ENCODE measurements around the gene DHRS2. TPM values are rescaled to one million over a fixed set of nuclear protein-coding genes. Genes with fewer than 3 reads are reported as not detected.
"Not testable (repeated sequence)": the region's sequence is repeated elsewhere in the genome, so short reads cannot be mapped to it uniquely, and the experiment has no call there.

DHRS2 gene
- total RNA-seq, 3 donors from 2014 or later, result 4.6 to 9.4 TPM; not detected in 1

- TF ChIP-seq CTCF (IDR thresholded peaks at IDR 0.05), result no peak
- no peak for TF ChIP-seq POLR2AphosphoS5 (IDR thresholded peaks at IDR 0.05)
- TF ChIP-seq POLR2A (IDR thresholded peaks at IDR 0.05), result no peak
- Histone ChIP-seq H3K36me3 (no peaks in the 10 kb centered on the region), H3K4me3 (no peak overlapping the region), H3K9me3 (no peaks in the 10 kb centered on the region), H3K27me3 (no peaks in the 10 kb centered on the region), H3K27ac (no peak overlapping the region), H3K4me1 (no peaks in the 10 kb centered on the region)
- no peak for DNase-seq (ENCODE audit: low spot score in 2 of 2)
- intact Hi-C loops (cut with DNase I; ENCODE audit: low total_unique reads), result no loop called here
These were observed 27.2 kb upstream of the DHRS2 start for GRCh38 chr14:23609001-23609400.

- H3K27ac ChIP-seq; H3K27me3 ChIP-seq; intact Hi-C loops (cut with DNase I; ENCODE audit: low total_unique reads); H3K9me3 ChIP-seq; H3K4me3 ChIP-seq; H3K36me3 ChIP-seq; DNase-seq (ENCODE audit: low spot score in 2 of 2); H3K4me1 ChIP-seq: not testable (repeated sequence)
These were observed 26.6 kb upstream of the DHRS2 start for GRCh38 chr14:23609411-23610089.

- Histone ChIP-seq H3K27ac (no peak overlapping the region), H3K4me3 (no peak overlapping the region), H3K9me3 (no peaks in the 10 kb centered on the region), H3K4me1 (no peaks in the 10 kb centered on the region), H3K36me3 (no peaks in the 10 kb centered on the region), H3K27me3 (no peaks in the 10 kb centered on the region)
- intact Hi-C loops (cut with DNase I; ENCODE audit: low total_unique reads), result no loop called here
- DNase-seq (ENCODE audit: low spot score in 2 of 2), result no peak
- TF ChIP-seq POLR2A (IDR thresholded peaks at IDR 0.05) (no peak), POLR2AphosphoS5 (IDR thresholded peaks at IDR 0.05) (no peak), CTCF (IDR thresholded peaks at IDR 0.05) (no peak)
These were observed 25.9 kb upstream of the DHRS2 start for GRCh38 chr14:23610090-23610814.

- intact Hi-C loops (cut with DNase I; ENCODE audit: low total_unique reads), result no loop called here
- no peaks in the 10 kb centered on the region for H3K27me3 ChIP-seq
- H3K36me3 ChIP-seq, result no peaks in the 10 kb centered on the region
- H3K4me1 ChIP-seq, result no peaks in the 10 kb centered on the region
- no peak for DNase-seq (ENCODE audit: low spot score in 2 of 2)
- TF ChIP-seq POLR2A (IDR thresholded peaks at IDR 0.05) (no peak), CTCF (IDR thresholded peaks at IDR 0.05) (no peak), POLR2AphosphoS5 (IDR thresholded peaks at IDR 0.05) (no peak)
- H3K4me3 ChIP-seq, result no peak overlapping the region
- no peak overlapping the region for H3K27ac ChIP-seq
- no peaks in the 10 kb centered on the region for H3K9me3 ChIP-seq
These were observed 25.3 kb upstream of the DHRS2 start for GRCh38 chr14:23610815-23611289.

- Histone ChIP-seq H3K9me3 (no peaks in the 10 kb centered on the region), H3K27me3 (no peaks in the 10 kb centered on the region), H3K4me3 (no peak overlapping the region), H3K4me1 (no peaks in the 10 kb centered on the region), H3K27ac (no peak overlapping the region), H3K36me3 (no peaks in the 10 kb centered on the region)
- intact Hi-C loops (cut with DNase I; ENCODE audit: low total_unique reads), result no loop called here
- DNase-seq (ENCODE audit: low spot score in 2 of 2), result no peak
- TF ChIP-seq POLR2AphosphoS5 (IDR thresholded peaks at IDR 0.05), result no peak
- TF ChIP-seq POLR2A (IDR thresholded peaks at IDR 0.05), result no peak
- no peak for TF ChIP-seq CTCF (IDR thresholded peaks at IDR 0.05)
These were observed 23.8 kb upstream of the DHRS2 start for GRCh38 chr14:23612354-23612732.
